Measurements from ENCODE around the gene CLCNKB.

DNA sequence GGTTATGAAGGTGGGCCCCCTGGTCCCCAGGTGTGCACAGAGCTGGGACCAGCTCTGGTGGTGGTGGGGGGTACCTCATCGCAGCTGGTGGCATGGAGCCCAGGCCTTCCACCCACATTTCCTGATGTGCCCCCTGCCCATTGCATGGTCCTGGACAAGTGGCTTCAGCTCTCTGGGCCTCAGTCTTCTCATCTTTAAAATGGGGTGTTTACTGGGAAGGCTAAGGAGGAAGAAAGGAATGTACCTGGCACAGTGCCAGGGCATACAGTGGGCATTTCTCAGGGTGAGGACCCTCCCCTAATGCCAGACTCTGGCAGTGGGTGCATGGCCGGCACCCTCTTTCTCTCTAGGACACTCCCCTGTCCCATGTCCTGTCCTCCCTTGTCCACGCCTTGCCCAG lies 7.5 kb downstream of the CLCNKB start:
- TF ChIP-seq POLR2A (IDR thresholded peaks at IDR 0.05; ENCODE audit: low read depth, low read length), result no peak
- TF ChIP-seq POLR2AphosphoS5 (IDR thresholded peaks at IDR 0.05; ENCODE audit: low read depth, low read length), result no peak
- TF ChIP-seq SPI1 (IDR thresholded peaks at IDR 0.05; ENCODE audit: low read depth, low read length), result no peak
- no peak for TF ChIP-seq TAF1 (IDR thresholded peaks at IDR 0.05; ENCODE audit: low read depth, low read length)
- TF ChIP-seq PAX5 (IDR thresholded peaks at IDR 0.05; ENCODE audit: insufficient read depth, low read length, severe bottlenecking), result no peak
- no peak for TF ChIP-seq POU2F2 (IDR thresholded peaks at IDR 0.05; ENCODE audit: low read depth, low read length)

All from GM12891 (cell line).